ENCODE data around the gene RIC8B.
A peak's percentile ranks its signal among the peaks of the same experiment; 100 is the strongest.
"Not testable (repeated sequence)": the region's sequence is repeated elsewhere in the genome, so short reads cannot be mapped to it uniquely, and the experiment has no call there.

Gene RIC8B

GRCh38 chr12:106906715-106907114, 132.2 kb downstream of the RIC8B start:
- FAIRE-seq = no peak

GRCh38 chr12:106907411-106907810, 132.9 kb downstream of the RIC8B start:
- FAIRE-seq = no peak

- no peak for FAIRE-seq
Observed at GRCh38 chr12:106907846-106908245, 133.4 kb downstream of the RIC8B start.

GRCh38 chr12:106908561-106908960, 134.1 kb downstream of the RIC8B start:
- no peak for FAIRE-seq

- no peak for FAIRE-seq
Observed at GRCh38 chr12:106910202-106910601, 135.7 kb downstream of the RIC8B start.

- FAIRE-seq = no peak
Observed at GRCh38 chr12:106911581-106911980, 137.1 kb downstream of the RIC8B start.

GRCh38 chr12:106913456-106913855, 139.0 kb downstream of the RIC8B start:
- no peak for FAIRE-seq

GRCh38 chr12:106914796-106915634, 140.5 kb downstream of the RIC8B start:
- FAIRE-seq = no peak

GRCh38 chr12:106915635-106916026, 141.1 kb downstream of the RIC8B start:
- no peak for FAIRE-seq

GRCh38 chr12:106917503-106917902, 143.0 kb downstream of the RIC8B start:
- FAIRE-seq = no peak

GRCh38 chr12:106918746-106919145, 144.3 kb downstream of the RIC8B start:
- no peak for FAIRE-seq

GRCh38 chr12:106919910-106920544, 145.5 kb downstream of the RIC8B start:
- FAIRE-seq = peak; percentile 98

- not testable (repeated sequence) for FAIRE-seq
Observed at GRCh38 chr12:106921976-106922375, 147.5 kb downstream of the RIC8B start.

- not testable (repeated sequence) for FAIRE-seq
Observed at GRCh38 chr12:106923594-106923993, 149.1 kb downstream of the RIC8B start.

- FAIRE-seq = no peak
Observed at GRCh38 chr12:106924268-106924861, 149.9 kb downstream of the RIC8B start.

- FAIRE-seq = no peak
Observed at GRCh38 chr12:106926657-106927056, 152.2 kb downstream of the RIC8B start.

- FAIRE-seq = no peak
Observed at GRCh38 chr12:106934277-106934676, 159.8 kb downstream of the RIC8B start.

Data from islet of Langerhans (tissue), 1 donor.